ENCODE results near the gene EIF4B.

- TF ChIP-seq EZH2 (IDR thresholded peaks at IDR 0.05; ENCODE audit: insufficient read depth, poor library complexity, severe bottlenecking) (no peak), EZH2phosphoT487 (IDR thresholded peaks at IDR 0.05; ENCODE audit: insufficient read depth, low read depth) (no peak)
Observed at GRCh38 chr12:53006810-53007309, 604 bp downstream of the EIF4B start.
